ENCODE measurements around the gene PDCL2.

GRCh38 chr4:55588160-55588559, 3.9 kb downstream of the PDCL2 start:
- TF ChIP-seq CTCF (IDR thresholded peaks at IDR 0.05; ENCODE audit: poor library complexity, severe bottlenecking) (no peak), POLR2AphosphoS5 (IDR thresholded peaks at IDR 0.05) (no peak), EP300 (conservative IDR thresholded peaks at IDR 0.05; ENCODE audit: poor library complexity, severe bottlenecking) (no peak), RAD21 (conservative IDR thresholded peaks at IDR 0.05) (no peak), REST (IDR thresholded peaks at IDR 0.05; ENCODE audit: borderline replicate concordance) (no peak), EZH2 (IDR thresholded peaks at IDR 0.05; ENCODE audit: borderline replicate concordance, insufficient read depth, low read length, poor library complexity, severe bottlenecking) (no peak)

Measured in neural cell (in vitro differentiated cells).